B cell (primary cell): ENCODE results near the gene TIMM50.

Source experiments
- EZH2 ChIP-seq: IDR thresholded peaks from 2 replicates; pipeline ENCODE4 v1.6.1; 2012; ENCODE audit warnings: borderline replicate concordance, low read depth, mild to moderate bottlenecking, moderate library complexity, low read length; ENCODE audit not compliant: insufficient read depth, poor library complexity, severe bottlenecking
- TF ChIP-seq, protein P1 (sequence below): fragments of 200-600 bp; IDR thresholded peaks from one replicate; pipeline ENCODE4 v1.8.0; 2022; ENCODE audit warnings: antibody characterized with exemption, mild to moderate bottlenecking

DNA sequence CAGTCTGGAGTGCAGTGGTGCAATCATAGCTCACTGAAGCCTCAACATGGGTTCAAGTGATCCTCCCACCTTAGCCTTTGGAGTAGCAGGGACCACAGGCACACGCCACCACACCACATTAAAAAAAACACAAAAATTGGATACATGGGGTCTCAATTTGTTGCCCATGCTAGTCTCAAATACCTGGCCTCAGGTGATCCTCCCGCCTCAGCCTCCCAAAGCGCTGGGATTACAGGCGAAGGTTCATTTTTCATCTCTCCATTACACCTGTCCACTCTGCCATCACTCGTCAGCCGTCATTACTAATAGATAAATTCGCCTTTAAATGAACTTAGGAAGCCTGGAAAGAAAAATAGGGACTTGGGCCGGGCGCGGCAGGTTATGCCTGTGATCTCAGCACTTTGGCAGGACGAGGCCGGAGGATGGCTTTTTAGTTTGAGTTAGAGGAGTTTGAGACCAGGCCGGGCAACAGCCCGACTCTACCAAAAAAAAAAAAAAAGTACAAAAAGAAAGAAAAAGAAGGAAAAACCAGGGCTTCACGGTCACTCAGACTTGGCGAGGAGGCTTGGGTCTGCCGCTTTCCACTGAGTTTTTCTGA lies 35.9 kb upstream of the TIMM50 start:
- TF ChIP-seq, protein P1, sequence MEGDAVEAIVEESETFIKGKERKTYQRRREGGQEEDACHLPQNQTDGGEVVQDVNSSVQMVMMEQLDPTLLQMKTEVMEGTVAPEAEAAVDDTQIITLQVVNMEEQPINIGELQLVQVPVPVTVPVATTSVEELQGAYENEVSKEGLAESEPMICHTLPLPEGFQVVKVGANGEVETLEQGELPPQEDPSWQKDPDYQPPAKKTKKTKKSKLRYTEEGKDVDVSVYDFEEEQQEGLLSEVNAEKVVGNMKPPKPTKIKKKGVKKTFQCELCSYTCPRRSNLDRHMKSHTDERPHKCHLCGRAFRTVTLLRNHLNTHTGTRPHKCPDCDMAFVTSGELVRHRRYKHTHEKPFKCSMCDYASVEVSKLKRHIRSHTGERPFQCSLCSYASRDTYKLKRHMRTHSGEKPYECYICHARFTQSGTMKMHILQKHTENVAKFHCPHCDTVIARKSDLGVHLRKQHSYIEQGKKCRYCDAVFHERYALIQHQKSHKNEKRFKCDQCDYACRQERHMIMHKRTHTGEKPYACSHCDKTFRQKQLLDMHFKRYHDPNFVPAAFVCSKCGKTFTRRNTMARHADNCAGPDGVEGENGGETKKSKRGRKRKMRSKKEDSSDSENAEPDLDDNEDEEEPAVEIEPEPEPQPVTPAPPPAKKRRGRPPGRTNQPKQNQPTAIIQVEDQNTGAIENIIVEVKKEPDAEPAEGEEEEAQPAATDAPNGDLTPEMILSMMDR: no peak
- TF ChIP-seq EZH2: no peak
